A673 (cell line): Measurements from ENCODE around the gene CHMP6. TPM values are rescaled to one million over a fixed set of nuclear protein-coding genes. Genes with fewer than 3 reads are reported as not detected.
"Not testable (repeated sequence)": the region's sequence is repeated elsewhere in the genome, so short reads cannot be mapped to it uniquely, and the experiment has no call there.

Experiments
- BruUV-seq: library from RNA; stranded (reverse); fragments of 400-500 nt; replicated peaks from 2 replicates; lab custom pipeline; 2021; lab: Mats Ljungman, UMichigan
- CTCF ChIA-PET: fragments of 300-600 bp; sonication (Branson Sonifier 250); formaldehyde crosslinking; loops from one replicate; lab custom pipeline; 2022; ENCODE audit warnings: antibody characterized with exemption; lab: Charles Lee
- POLR2A ChIA-PET: fragments of 300-600 bp; sonication (Branson Sonifier 250); formaldehyde crosslinking; loops from one replicate; lab custom pipeline; 2022; ENCODE audit warnings: antibody characterized with exemption; ENCODE audit not compliant: low non-redundant PET; lab: Charles Lee
- DNase-seq: peaks from one replicate; pipeline ENCODE4 v3.0.0-alpha.2; 2015; ENCODE audit warnings: low spot score
- H3K27ac ChIP-seq: fragments of 200-600 bp; sonication (generic); 2 replicates; pipeline ENCODE4 v1.5.1; 2016; ENCODE audit warnings: mixed run types, low read depth, mild to moderate bottlenecking, mixed read lengths, antibody characterized with exemption, low read length; ENCODE audit not compliant: poor library complexity, severe bottlenecking
- H3K27me3 ChIP-seq: fragments of 200-600 bp; sonication (generic); replicated peaks from 2 replicates; pipeline ENCODE4 v1.6.1; 2017; ENCODE audit warnings: mixed run types, low read depth, mild to moderate bottlenecking, mixed read lengths, antibody characterized with exemption, low read length; ENCODE audit not compliant: insufficient read depth, poor library complexity
- H3K36me3 ChIP-seq: fragments of 200-600 bp; sonication (generic); 2 replicates; pipeline ENCODE4 v1.6.1; 2016; ENCODE audit warnings: mixed run types, mild to moderate bottlenecking, mixed read lengths, antibody characterized with exemption, low read length; ENCODE audit not compliant: insufficient read depth, poor library complexity, severe bottlenecking
- H3K4me1 ChIP-seq: fragments of 200-600 bp; sonication (generic); 2 replicates; pipeline ENCODE4 v1.6.1; 2017; ENCODE audit warnings: mixed run types, mild to moderate bottlenecking, mixed read lengths, antibody characterized with exemption, low read length; ENCODE audit not compliant: insufficient read depth, poor library complexity, severe bottlenecking
- H3K4me3 ChIP-seq: fragments of 200-600 bp; sonication (generic); 2 replicates; pipeline ENCODE4 v1.5.1; 2016; ENCODE audit warnings: low read depth, mixed run types, mild to moderate bottlenecking, mixed read lengths, low read length; ENCODE audit not compliant: poor library complexity, severe bottlenecking
- H3K9me3 ChIP-seq: fragments of 200-600 bp; sonication (generic); 2 replicates; pipeline ENCODE4 v1.6.1; 2016; ENCODE audit warnings: mixed run types, low read depth, mild to moderate bottlenecking, mixed read lengths, antibody characterized with exemption, low read length; ENCODE audit not compliant: poor library complexity, severe bottlenecking
- CTCF ChIP-seq: fragments of 300-800, 200-600 bp; sonication (generic); conservative IDR thresholded peaks from 2 replicates; pipeline ENCODE4 v1.5.1; 2017; ENCODE audit warnings: low read depth, mild to moderate bottlenecking, antibody characterized with exemption, low read length, moderate library complexity, mixed read lengths
- EZH2 ChIP-seq: fragments of 200-600 bp; sonication (generic); IDR thresholded peaks from 2 replicates; pipeline ENCODE4 v1.6.1; 2017; ENCODE audit warnings: borderline replicate concordance, low read depth, mild to moderate bottlenecking, mixed read lengths, antibody characterized with exemption, low read length; ENCODE audit not compliant: poor library complexity, severe bottlenecking
- intact Hi-C: fragments of 100-400 bp; cut with micrococcal nuclease; formaldehyde crosslinking; loops from one replicate; pipeline ENCODE4 v1.10.0; 2022; ENCODE audit not compliant: unreplicated experiment
- total RNA-seq: library from RNA; stranded (reverse); gene quantifications from 2 replicates; pipeline ENCODE4 v1.2.3, GENCODE V29; 2021

The CHMP6 gene
- total RNA-seq, 1 experiment from 2014 or later, result 18.7 TPM

DNA sequence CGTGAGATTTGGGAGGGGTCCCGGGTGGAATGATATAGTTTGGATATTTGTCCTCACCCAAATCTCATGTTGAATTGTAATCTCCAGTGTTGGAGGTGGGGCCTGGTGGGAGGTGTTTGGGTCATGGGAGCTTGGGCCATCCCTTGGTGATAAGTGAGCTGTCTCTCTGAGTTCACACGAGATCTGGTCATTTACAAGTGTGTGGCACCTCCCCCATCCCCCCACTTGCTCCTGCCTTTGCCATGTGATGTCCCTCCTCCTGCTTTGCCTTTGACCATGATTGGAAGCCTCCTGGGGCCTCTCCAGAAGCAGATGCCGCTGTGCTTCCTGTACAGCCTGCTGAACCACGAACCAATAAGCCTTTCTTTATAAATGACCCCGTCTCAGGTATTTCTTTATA lies 22.0 kb downstream of the CHMP6 start:
- no peak overlapping the region for H3K27ac ChIP-seq
- no peaks in the 10 kb centered on the region for H3K27me3 ChIP-seq
- BruUV-seq, result no TSS peak
- ChIA-PET POLR2A (interaction anchor here (0.7 kb wide), 1 partner anchor 72 kb away, joined by 3 read pairs; no protein-coding TSS in a partner anchor), CTCF (no interaction called here)
- intact Hi-C loops, result no loop called here
- H3K4me1 ChIP-seq, result peaks cover 9% of the 10 kb centered on the region
- no peak overlapping the region for H3K4me3 ChIP-seq
- no peaks in the 10 kb centered on the region for H3K36me3 ChIP-seq
- DNase-seq, result no peak
- TF ChIP-seq EZH2 (no peak), CTCF (no peak)
- H3K9me3 ChIP-seq, result no peaks in the 10 kb centered on the region

- H3K36me3 ChIP-seq, result no peaks in the 10 kb centered on the region
- intact Hi-C loops, result no loop called here
- peaks cover 10% of the 10 kb centered on the region for H3K4me1 ChIP-seq
- H3K4me3 ChIP-seq, result no peak overlapping the region
- ChIA-PET CTCF (no interaction called here), POLR2A (no interaction called here)
- DNase-seq, result no peak
- no TSS peak for BruUV-seq
- no peaks in the 10 kb centered on the region for H3K27me3 ChIP-seq
- no peak overlapping the region for H3K27ac ChIP-seq
- no peaks in the 10 kb centered on the region for H3K9me3 ChIP-seq
- TF ChIP-seq EZH2 (no peak), CTCF (no peak)
These were observed 23.5 kb downstream of the CHMP6 start for GRCh38 chr17:81015136-81015535.

- H3K36me3 ChIP-seq, result no peaks in the 10 kb centered on the region
- intact Hi-C loops, result no loop called here
- H3K27me3 ChIP-seq, result no peaks in the 10 kb centered on the region
- no peak overlapping the region for H3K4me3 ChIP-seq
- H3K4me1 ChIP-seq, result peaks cover 10% of the 10 kb centered on the region
- DNase-seq, result no peak
- no TSS peak for BruUV-seq
- ChIA-PET POLR2A (no interaction called here), CTCF (no interaction called here)
- no peak overlapping the region for H3K27ac ChIP-seq
- TF ChIP-seq CTCF, result no peak
- TF ChIP-seq EZH2, result no peak
- no peaks in the 10 kb centered on the region for H3K9me3 ChIP-seq
These were observed 24.9 kb downstream of the CHMP6 start for GRCh38 chr17:81016575-81016974.

GRCh38 chr17:81017330-81017729 lies 25.7 kb downstream of the CHMP6 start:
- H3K4me1 ChIP-seq, H3K9me3 ChIP-seq, DNase-seq, BruUV-seq, intact Hi-C loops, H3K36me3 ChIP-seq, H3K4me3 ChIP-seq, H3K27me3 ChIP-seq, POLR2A ChIA-PET: not testable (repeated sequence)
- CTCF ChIA-PET, result interaction anchor here (1.2 kb wide), 1 partner anchor 80 kb away, joined by 17 read pairs; no protein-coding TSS in a partner anchor
- H3K27ac ChIP-seq, result peak overlapping the region; percentile 75
